ENCODE data around the gene DNM3. TPM values are rescaled to one million over a fixed set of nuclear protein-coding genes. Genes with fewer than 3 reads are reported as not detected.
A peak's percentile ranks its signal among the peaks of the same experiment; 100 is the strongest.

Gene DNM3
- total and polyA plus RNA-seq, 9 of the 15 experiments (the other 6 are each of a cell fraction or from before 2014, with no cell fraction given) = 0.08 to 0.36 (median 0.22) TPM; not detected in 1

- H3K36me3 ChIP-seq (ENCODE audit: control insufficient read depth, insufficient read depth, low read length) = no peaks in the 10 kb centered on the region
- no peak overlapping the region for H3K4me2 ChIP-seq (ENCODE audit: insufficient read depth, low read length)
- ATAC-seq (no peak), FAIRE-seq (no peak), DNase-seq (ENCODE audit: extremely low read depth in 1 of 4, low spot score in 3 of 4) (no peak)
- no peaks in the 10 kb centered on the region for H3K27me3 ChIP-seq (ENCODE audit: control insufficient read depth in 2 of 2, insufficient read depth in 2 of 2, low read length in 2 of 2)
- H3K79me2 ChIP-seq (ENCODE audit: control insufficient read depth, insufficient read depth, low read length) = no peaks in the 10 kb centered on the region
- peaks cover 0 to 10% of the 10 kb centered on the region in 2 experiments; a peak in 1 of 5 replicates for H3K4me1 ChIP-seq (replicated peaks in 1 of 2; ENCODE audit: control insufficient read depth in 2 of 2, insufficient read depth in 2 of 2, low read length in 2 of 2)
- H3K4me3 ChIP-seq = no peak overlapping the region
- ChIA-PET CTCF (ENCODE audit: low intra/inter-chr PET ratio) (interaction anchor here (0.6 to 0.7 kb wide), 2 partner anchors 33 to 631 kb away, joined by 3 read pairs; no protein-coding TSS in a partner anchor), POLR2A (interaction anchor here (1.0 to 1.9 kb wide), 4 partner anchors 8 to 11 kb away, joined by 3 to 7 read pairs (median 3); partner anchors contain the start of gene C1orf105)
- intact Hi-C loops (cut with micrococcal nuclease) = no loop called here
- WGBS (ENCODE audit: insufficient coverage, low coverage, missing lambda C conversion rate) = 39% methylated on average over 2 of the region's 2 CpGs
- no peak overlapping the region for H3K9ac ChIP-seq (ENCODE audit: insufficient read depth in 1 of 2, low read depth in 2 of 2, low read length in 2 of 2)
- no peaks in the 10 kb centered on the region for H4K20me1 ChIP-seq (replicated peaks; ENCODE audit: control insufficient read depth, insufficient read depth, low read length)
- H3K27ac ChIP-seq (ENCODE audit: extremely low read depth, low read depth, low read length) = no peak overlapping the region
- TF ChIP-seq ZNF668 (CRISPR knock-in tag; IDR thresholded peaks at IDR 0.05) (no peak), ZNF740 (CRISPR knock-in tag; IDR thresholded peaks at IDR 0.05) (no peak), ZNF740 (tag; IDR thresholded peaks at IDR 0.05) (no peak), ARID2 (IDR thresholded peaks at IDR 0.05) (no peak), TOE1 (IDR thresholded peaks at IDR 0.05; ENCODE audit: borderline replicate concordance) (no peak), TOE1 (CRISPR knock-in tag; IDR thresholded peaks at IDR 0.05; ENCODE audit: borderline replicate concordance, low read depth) (0 out of 2 replicates have a peak, but pooled peaks have one; percentile 36), PTRF (tag; IDR thresholded peaks at IDR 0.05) (no peak)
- TF ChIP-seq, protein P1, sequence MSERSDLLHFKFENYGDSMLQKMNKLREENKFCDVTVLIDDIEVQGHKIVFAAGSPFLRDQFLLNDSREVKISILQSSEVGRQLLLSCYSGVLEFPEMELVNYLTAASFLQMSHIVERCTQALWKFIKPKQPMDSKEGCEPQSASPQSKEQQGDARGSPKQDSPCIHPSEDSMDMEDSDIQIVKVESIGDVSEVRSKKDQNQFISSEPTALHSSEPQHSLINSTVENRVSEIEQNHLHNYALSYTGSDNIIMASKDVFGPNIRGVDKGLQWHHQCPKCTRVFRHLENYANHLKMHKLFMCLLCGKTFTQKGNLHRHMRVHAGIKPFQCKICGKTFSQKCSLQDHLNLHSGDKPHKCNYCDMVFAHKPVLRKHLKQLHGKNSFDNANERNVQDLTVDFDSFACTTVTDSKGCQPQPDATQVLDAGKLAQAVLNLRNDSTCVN (CRISPR knock-in tag; IDR thresholded peaks at IDR 0.05) = no peak
- no peaks in the 10 kb centered on the region for H3K9me1 ChIP-seq (ENCODE audit: control insufficient read depth, insufficient read depth, low read length)
- H3K9me3 ChIP-seq (replicated peaks; ENCODE audit: control insufficient read depth, insufficient read depth, low read depth, low read length) = no peaks in the 10 kb centered on the region
- BruUV-seq (replicated peaks) = no TSS peak
- in situ Hi-C loops (cut with MboI) = no loop called here
- H2AFZ ChIP-seq (ENCODE audit: low read depth, low read length) = no peak overlapping the region
Measured at GRCh38 chr1:172431204-172431603, 589.9 kb downstream of the DNM3 start.
